GM19099 (cell line): Measurements from ENCODE around the gene CCDC57.

ENCODE experiments used
- POLR2A ChIP-seq: IDR thresholded peaks from 3 replicates; pipeline ENCODE4 v1.6.1; 2011; ENCODE audit warnings: low read depth; ENCODE audit not compliant: insufficient read length; ENCODE audit errors: extremely low read depth

The CCDC57 gene

GRCh38 chr17:82108961-82109475, 103.6 kb downstream of the CCDC57 start:
- no peak for TF ChIP-seq POLR2A

GRCh38 chr17:82108496-82108945, 104.1 kb downstream of the CCDC57 start:
- TF ChIP-seq POLR2A, result no peak

GRCh38 chr17:82108038-82108437, 104.6 kb downstream of the CCDC57 start:
- TF ChIP-seq POLR2A, result no peak

- no peak for TF ChIP-seq POLR2A
Observed at GRCh38 chr17:82107341-82107860, 105.2 kb downstream of the CCDC57 start.

GRCh38 chr17:82106688-82107305, 105.8 kb downstream of the CCDC57 start:
- TF ChIP-seq POLR2A, result no peak

GRCh38 chr17:82105882-82106687, 106.6 kb downstream of the CCDC57 start:
- TF ChIP-seq POLR2A, result peak; percentile 86

GRCh38 chr17:82105417-82105881, 107.2 kb downstream of the CCDC57 start:
- no peak for TF ChIP-seq POLR2A

- no peak for TF ChIP-seq POLR2A
Observed at GRCh38 chr17:82104797-82105416, 107.7 kb downstream of the CCDC57 start.

GRCh38 chr17:82103553-82104451, 108.8 kb downstream of the CCDC57 start:
- no peak for TF ChIP-seq POLR2A

- TF ChIP-seq POLR2A, result no peak
Observed at GRCh38 chr17:82101767-82102679, 110.6 kb downstream of the CCDC57 start.

GRCh38 chr17:82101301-82101715, 111.3 kb downstream of the CCDC57 start:
- no peak for TF ChIP-seq POLR2A

GRCh38 chr17:82100502-82101298, 111.9 kb downstream of the CCDC57 start:
- TF ChIP-seq POLR2A, result no peak
